GM12801 (cell line): Measurements from ENCODE around the gene TSPEAR.

Experiments used
- TF ChIP-seq, protein P1 (sequence below): IDR thresholded peaks from one replicate; pipeline ENCODE4 v1.5.1; 2011; ENCODE audit warnings: control low read depth; ENCODE audit not compliant: insufficient read length; ENCODE audit errors: extremely low read depth

TSPEAR gene

DNA sequence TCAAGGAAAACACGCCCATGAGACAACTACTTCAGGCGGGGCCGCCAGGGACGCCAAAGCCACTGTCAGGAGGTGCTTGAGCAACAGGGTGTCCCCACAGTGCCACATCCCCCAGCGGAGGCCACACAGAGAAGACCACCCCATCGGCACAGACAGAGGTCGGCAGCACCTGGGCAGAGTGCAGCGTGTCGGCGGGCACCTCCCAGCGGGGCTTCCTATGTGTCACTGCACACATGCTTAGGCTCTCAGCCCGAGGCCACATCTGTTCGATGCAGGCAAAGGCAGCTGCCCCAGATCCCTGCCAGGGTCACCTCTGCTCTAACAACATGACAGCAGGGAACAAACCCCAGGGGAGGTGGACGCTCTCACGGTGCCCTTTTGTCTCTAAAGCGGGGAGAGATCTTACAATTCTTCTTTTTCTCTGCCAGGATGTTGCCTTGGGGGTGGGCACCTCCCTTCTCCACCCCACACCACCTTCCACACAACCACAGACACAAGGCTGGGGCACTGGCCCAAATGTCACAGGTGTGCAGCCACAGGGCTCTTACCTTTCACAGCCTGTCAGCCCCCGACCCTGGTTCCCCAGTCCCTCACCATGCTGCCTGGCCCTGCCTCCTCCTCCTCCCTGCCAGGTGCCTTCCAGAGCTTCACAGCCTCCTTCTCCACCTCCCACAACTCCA is 95.3 kb downstream of the TSPEAR start:
- TF ChIP-seq, protein P1, sequence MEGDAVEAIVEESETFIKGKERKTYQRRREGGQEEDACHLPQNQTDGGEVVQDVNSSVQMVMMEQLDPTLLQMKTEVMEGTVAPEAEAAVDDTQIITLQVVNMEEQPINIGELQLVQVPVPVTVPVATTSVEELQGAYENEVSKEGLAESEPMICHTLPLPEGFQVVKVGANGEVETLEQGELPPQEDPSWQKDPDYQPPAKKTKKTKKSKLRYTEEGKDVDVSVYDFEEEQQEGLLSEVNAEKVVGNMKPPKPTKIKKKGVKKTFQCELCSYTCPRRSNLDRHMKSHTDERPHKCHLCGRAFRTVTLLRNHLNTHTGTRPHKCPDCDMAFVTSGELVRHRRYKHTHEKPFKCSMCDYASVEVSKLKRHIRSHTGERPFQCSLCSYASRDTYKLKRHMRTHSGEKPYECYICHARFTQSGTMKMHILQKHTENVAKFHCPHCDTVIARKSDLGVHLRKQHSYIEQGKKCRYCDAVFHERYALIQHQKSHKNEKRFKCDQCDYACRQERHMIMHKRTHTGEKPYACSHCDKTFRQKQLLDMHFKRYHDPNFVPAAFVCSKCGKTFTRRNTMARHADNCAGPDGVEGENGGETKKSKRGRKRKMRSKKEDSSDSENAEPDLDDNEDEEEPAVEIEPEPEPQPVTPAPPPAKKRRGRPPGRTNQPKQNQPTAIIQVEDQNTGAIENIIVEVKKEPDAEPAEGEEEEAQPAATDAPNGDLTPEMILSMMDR, result no peak

DNA sequence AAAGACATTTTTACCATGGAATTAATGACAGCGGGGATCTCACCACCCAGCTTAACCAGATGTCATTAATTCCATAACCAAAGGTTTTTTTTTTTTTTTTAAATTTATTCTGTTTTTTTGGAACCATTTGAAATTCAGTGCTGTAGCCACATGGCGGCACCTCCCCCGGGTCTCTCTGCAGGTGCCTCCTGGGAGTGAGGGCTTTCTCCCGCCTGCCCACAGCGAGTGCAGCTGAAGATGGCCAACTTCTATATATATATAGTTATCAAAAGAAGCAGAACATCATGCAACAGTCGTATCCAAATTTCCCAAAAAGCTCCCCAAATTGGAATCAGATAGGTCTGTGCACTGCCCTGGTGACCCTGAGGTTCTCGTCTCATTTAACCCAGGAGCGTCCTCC is 95.9 kb downstream of the TSPEAR start:
- TF ChIP-seq, protein P1, result no peak

DNA sequence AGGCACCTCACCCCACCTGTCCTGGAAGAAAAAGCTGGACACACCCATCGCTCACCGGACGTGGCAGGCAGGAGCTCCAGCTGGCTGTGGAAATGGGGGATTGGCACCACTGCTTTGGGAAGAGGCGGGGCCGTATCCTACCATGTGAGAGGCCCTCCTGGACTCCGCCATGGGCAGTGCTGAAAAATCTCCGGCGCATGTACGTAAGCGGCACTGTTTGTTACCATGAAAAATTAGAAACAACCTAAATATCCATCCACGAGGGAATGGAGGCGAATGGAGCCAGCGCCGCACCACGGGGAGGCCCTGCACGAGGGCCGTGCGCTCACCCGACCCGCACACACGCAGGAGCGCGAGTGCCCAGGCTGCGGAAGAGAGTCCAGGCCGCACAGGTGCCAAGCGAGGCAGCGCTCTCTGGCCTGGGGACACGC is 96.4 kb downstream of the TSPEAR start:
- TF ChIP-seq, protein P1, result no peak

DNA sequence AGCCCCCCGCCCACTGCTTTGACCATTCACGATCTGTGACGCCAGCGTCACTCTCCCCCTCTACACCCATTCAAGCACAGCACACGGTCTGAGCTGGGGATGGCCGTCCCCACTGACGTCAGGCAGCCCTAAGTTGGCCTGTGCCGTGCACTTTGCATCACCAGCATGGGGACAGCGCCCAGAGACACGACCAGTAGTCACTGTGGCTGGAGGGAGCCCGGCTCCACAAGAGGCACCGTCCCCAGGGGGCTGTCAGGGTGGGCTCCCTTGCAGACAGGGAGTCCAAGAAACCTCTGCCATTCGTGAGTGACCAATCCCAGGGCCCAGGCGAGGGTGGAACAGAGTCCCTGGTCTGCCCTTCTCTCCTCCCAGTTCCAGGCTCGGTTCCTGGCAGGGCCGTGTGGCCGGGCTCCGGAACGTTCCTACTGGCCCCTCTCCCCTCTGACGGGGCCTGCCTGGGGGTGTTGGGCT is 97.2 kb downstream of the TSPEAR start:
- TF ChIP-seq, protein P1, result no peak

DNA sequence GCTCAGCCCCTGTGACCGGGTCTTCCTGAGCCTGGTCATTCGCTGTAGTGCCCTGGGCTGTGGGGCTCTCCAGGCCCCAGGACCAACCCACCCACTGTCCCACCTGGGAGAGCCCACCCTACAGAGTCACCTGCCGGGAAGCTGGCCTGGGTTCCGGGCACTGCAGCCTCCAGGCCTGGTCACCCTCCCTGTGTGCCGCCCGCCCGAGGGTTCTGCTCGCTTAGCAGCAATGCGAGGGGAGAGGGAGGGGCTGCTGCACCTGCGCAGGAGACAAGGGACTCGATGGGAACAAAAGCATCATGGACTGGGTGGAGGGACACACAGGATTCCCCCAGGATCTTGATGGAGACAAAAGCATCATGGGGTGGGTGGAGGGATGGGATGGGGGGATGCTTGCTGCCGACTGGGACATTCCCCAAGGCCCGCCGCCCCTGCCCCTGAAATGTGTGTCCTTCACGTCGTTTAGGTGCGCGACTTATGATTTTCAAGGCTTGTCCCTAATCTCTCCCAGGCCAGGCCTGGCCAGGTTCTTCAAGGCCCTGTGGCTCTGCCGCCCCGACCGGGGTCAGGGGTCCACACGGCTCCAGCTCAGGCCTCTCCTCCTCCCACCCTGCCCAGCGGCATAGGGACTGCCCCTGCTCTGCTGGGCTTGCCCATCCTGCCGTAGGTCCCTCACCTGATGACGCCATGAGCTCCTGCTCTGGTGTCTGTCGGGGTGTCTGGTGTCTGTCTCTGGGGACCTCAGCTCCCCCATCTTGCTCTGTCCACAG is 97.8 kb downstream of the TSPEAR start:
- TF ChIP-seq, protein P1, result no peak

DNA sequence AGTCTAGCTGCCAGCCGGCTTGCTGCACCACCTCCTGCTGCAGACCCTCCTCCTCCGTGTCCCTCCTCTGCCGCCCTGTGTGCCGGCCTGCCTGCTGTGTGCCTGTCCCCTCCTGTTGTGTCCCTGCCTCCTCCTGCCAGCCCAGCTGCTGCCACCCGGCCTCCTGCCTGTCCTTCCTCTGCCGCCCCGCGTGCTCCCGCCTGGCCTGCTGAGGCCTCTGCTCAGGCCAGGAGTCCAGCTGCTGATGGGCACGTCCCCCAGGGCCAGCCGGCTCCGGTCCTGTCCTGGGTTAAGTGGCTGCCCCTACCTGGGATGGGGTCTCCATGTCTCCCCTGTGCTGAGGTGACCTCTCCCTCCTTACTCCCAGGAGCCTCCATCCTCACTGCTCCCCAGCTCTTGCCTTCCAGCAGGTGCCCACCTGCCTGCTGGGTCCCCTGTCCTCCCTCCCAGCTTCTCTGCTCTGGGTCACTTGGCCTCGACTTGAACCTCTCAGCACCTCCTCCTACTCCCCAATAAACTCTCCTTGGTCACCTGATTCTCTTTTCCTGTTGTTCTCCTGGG is 98.6 kb downstream of the TSPEAR start:
- TF ChIP-seq, protein P1, result no peak

DNA sequence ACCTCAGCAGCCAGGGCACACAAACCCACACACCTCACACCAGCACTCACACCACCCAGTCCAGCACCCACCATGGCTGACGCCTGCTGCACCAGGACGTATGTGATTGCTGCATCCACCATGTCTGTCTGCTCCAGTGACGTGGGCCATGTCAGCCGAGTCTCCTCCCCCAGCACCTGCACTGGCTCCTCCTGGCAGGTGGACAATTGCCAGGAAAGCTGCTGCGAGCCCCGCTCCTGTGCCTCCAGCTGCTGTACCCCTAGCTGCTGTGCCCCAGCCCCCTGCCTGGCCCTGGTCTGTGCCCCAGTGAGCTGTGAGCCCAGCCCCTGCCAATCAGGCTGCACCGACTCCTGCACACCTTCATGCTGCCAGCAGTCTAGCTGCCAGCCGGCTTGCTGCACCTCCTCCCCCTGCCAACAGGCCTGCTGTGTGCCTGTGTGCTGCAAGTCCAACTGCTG is 99.3 kb downstream of the TSPEAR start, which contains the start of gene KRTAP10-8:
KRTAP10-8 (plus strand) TSS at position 51 of the 458 bp plus-strand sequence; CDS start at position 73, 22 bp downstream.
- TF ChIP-seq, protein P1, result no peak
